ENCODE measurements around the gene MAD1L1. TPM values are rescaled to one million over a fixed set of nuclear protein-coding genes. Genes with fewer than 3 reads are reported as not detected.
A peak's percentile ranks its signal among the peaks of the same experiment; 100 is the strongest.

MAD1L1 gene
- total and polyA plus RNA-seq, 11 donors, result 11.1 to 29.7 (median 20.9) TPM

DNA sequence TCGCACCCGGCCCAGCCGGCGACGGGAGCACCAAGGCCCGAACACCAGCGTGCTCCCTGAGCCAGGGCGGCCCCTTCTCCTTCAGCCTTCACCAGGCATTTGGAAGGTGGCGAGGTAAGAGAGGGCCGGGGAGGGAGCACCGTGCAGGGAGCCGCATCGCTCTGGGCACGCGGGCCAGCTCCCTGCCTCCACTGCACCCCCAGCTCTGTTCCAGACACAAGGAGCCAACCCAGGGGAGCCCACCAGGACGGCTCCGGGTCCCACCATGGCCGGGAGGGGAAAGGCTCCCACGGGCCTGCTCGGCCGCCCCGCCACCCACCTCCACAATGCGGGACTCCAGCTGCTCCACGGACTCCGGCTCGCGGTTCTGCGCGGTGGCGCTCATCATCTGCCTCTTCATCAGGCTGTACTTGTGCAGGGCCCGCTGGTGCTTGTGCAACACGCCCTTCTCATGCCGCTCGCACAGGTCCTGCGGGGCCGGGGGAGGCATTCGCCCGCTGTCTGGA is 24.4 kb upstream of the MAD1L1 start:
- peaks cover 0 to 61% (median 20%) of the 10 kb centered on the region in 9 donors for H3K36me3 ChIP-seq
- no peak overlapping the region for H3K27ac ChIP-seq
- H3K4me3 ChIP-seq, result no peak overlapping the region
- DNase-seq (peak in 1 of 5 donors; percentile 29), ATAC-seq (no peak)
- no peak for TF ChIP-seq POLR2A (IDR thresholded peaks at IDR 0.05)
- TF ChIP-seq, protein P1, sequence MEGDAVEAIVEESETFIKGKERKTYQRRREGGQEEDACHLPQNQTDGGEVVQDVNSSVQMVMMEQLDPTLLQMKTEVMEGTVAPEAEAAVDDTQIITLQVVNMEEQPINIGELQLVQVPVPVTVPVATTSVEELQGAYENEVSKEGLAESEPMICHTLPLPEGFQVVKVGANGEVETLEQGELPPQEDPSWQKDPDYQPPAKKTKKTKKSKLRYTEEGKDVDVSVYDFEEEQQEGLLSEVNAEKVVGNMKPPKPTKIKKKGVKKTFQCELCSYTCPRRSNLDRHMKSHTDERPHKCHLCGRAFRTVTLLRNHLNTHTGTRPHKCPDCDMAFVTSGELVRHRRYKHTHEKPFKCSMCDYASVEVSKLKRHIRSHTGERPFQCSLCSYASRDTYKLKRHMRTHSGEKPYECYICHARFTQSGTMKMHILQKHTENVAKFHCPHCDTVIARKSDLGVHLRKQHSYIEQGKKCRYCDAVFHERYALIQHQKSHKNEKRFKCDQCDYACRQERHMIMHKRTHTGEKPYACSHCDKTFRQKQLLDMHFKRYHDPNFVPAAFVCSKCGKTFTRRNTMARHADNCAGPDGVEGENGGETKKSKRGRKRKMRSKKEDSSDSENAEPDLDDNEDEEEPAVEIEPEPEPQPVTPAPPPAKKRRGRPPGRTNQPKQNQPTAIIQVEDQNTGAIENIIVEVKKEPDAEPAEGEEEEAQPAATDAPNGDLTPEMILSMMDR (IDR thresholded peaks at IDR 0.05), result no peak
- intact Hi-C loops (cut with DNase I), result no loop called here
- WGBS, 4 donors, result 93 to 97% (median 96%) methylated on average over 25 to 38 of the region's 38 CpGs
- no peaks in the 10 kb centered on the region for H3K27me3 ChIP-seq
- peaks cover 0 to 4% (median 0%) of the 10 kb centered on the region in 12 donors for H3K4me1 ChIP-seq
- H3K9me3 ChIP-seq, result no peaks in the 10 kb centered on the region

DNA sequence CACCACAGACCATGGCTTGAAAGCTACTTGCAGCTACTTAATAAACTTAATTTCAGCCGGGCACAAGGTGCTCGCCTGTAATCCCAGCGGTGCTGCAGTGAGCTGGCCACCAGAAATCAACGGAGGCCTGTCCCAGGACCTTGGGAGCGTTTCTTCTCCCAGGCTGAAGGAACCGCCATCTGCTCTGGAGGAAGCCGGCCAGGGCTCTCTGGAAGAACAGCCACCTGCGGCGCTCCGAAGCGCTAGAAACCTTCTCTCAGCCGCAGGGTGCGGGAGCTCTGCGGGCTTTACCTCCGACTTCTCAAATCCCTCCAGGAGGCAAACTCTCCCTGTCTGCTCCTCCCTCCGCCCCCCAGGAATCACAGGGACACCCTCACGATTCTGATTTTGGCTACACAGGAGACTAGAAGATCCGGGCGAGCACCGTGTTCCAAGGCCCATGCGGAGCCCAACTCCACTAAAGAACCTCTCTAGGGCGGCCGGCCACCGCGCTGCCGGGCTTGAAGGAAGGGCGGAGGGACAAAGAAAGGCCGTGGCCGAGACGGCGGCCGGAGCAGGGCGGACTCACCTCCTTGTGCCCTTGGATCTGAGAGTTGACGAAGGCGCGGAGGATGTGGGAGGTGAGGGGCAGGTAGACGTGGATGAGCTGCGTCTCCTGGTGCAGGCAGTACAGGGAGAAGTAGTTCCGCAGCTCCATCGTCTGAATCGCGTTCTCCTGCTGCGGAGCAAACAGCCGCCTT is 23.7 kb upstream of the MAD1L1 start:
- DNase-seq (peak in 1 of 5 donors; percentile 17), ATAC-seq (no peak)
- TF ChIP-seq POLR2A (IDR thresholded peaks at IDR 0.05), result no peak
- TF ChIP-seq, protein P1 (IDR thresholded peaks at IDR 0.05), result no peak
- Histone ChIP-seq H3K36me3 (peaks cover 0 to 63% (median 20%) of the 10 kb centered on the region in 9 donors), H3K4me3 (no peak overlapping the region), H3K4me1 (peaks cover 0 to 4% (median 0%) of the 10 kb centered on the region in 12 donors), H3K27ac (no peak overlapping the region), H3K27me3 (no peaks in the 10 kb centered on the region), H3K9me3 (no peaks in the 10 kb centered on the region)
- intact Hi-C loops (cut with DNase I), result no loop called here
- 94 to 96% (median 95%) methylated on average over 40 to 44 of the region's 44 CpGs for WGBS, 4 donors

DNA sequence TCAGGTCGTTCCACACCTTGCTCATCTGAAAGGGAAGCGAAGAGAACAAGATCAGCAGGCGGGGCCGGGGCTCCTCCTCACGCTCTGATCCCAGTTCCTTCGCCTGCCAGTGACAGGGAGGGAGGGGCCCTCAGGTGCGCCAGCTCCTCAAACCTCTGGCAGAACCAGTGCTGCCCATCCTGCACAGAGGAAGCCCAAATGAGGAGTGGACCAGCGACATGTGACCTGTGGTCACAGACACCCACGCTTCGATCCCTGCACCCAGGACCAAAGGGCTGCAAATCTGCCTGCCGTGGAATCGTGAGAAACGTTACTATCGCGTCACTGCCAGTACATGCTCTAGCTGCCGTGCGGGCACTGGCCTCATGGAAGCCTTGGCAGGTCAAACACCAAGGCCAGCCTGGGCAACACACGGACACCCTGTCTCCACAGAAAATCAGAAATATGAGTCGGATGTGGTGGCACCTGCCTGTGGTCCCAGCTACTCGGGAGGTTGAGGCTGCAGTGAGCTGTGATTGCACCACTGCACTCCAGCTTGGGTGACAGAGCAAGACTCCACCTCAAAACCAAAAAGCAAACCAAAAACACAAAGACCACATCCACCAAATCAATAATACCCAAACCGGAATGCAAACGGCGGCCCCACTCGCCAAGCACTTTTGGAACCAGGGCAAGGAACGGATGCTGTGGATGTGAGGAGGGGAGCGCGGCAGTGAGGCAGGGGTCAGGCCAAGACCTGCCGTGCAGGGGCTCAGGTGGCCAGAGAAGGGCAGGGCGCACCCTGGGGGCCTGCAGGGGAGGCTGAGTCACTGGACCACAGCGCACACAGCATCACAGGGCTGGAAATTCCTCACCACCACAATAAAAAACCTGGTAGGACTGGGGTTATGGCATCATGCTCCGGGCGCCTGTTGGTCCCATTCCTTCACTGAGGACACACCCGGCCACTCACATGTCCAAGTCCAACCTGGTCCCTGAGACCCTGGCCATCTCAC is 22.7 kb upstream of the MAD1L1 start:
- DNase-seq (peak in 1 of 5 donors; percentile 2), ATAC-seq (no peak)
- no peak overlapping the region for H3K4me3 ChIP-seq
- no peaks in the 10 kb centered on the region for H3K9me3 ChIP-seq
- peaks cover 0 to 66% (median 20%) of the 10 kb centered on the region in 9 donors for H3K36me3 ChIP-seq
- H3K4me1 ChIP-seq, result no peaks in the 10 kb centered on the region
- WGBS, 4 donors, result 93 to 96% (median 94%) methylated on average over 27 to 33 of the region's 33 CpGs
- no peak for TF ChIP-seq POLR2A (IDR thresholded peaks at IDR 0.05)
- TF ChIP-seq, protein P1 (IDR thresholded peaks at IDR 0.05), result no peak
- intact Hi-C loops (cut with DNase I), result no loop called here
- no peak overlapping the region for H3K27ac ChIP-seq
- H3K27me3 ChIP-seq, result no peaks in the 10 kb centered on the region
